Fibroblast of peridontal ligament (primary cell): ENCODE results near the gene RYR2.

Experiments
- DNase-seq: peaks from one replicate; pipeline ENCODE4 v3.0.0-alpha.2; 2010; ENCODE audit errors: extremely low read depth

Gene RYR2

GRCh38 chr1:237670302-237670701, 628.3 kb downstream of the RYR2 start:
- no peak for DNase-seq

GRCh38 chr1:237671262-237671661, 629.3 kb downstream of the RYR2 start:
- DNase-seq = no peak

GRCh38 chr1:237671935-237672334, 630.0 kb downstream of the RYR2 start:
- no peak for DNase-seq

GRCh38 chr1:237672748-237673147, 630.8 kb downstream of the RYR2 start:
- no peak for DNase-seq

- DNase-seq = no peak
These were observed 631.6 kb downstream of the RYR2 start for GRCh38 chr1:237673631-237674030.

- DNase-seq = peak; percentile 22
These were observed 636.0 kb downstream of the RYR2 start for GRCh38 chr1:237677979-237678378.

- DNase-seq = no peak
These were observed 637.7 kb downstream of the RYR2 start for GRCh38 chr1:237679687-237680086.

- peak; percentile 1 for DNase-seq
These were observed 639.2 kb downstream of the RYR2 start for GRCh38 chr1:237681210-237681609.

- DNase-seq = no peak
These were observed 642.3 kb downstream of the RYR2 start for GRCh38 chr1:237684236-237684635.

- no peak for DNase-seq
These were observed 643.6 kb downstream of the RYR2 start for GRCh38 chr1:237685551-237685950.

- no peak for DNase-seq
These were observed 645.8 kb downstream of the RYR2 start for GRCh38 chr1:237687804-237688203.

- no peak for DNase-seq
These were observed 648.7 kb downstream of the RYR2 start for GRCh38 chr1:237690656-237691055.

GRCh38 chr1:237692255-237692654, 650.3 kb downstream of the RYR2 start:
- DNase-seq = no peak

GRCh38 chr1:237695878-237696277, 653.9 kb downstream of the RYR2 start:
- DNase-seq = no peak

- no peak for DNase-seq
These were observed 658.2 kb downstream of the RYR2 start for GRCh38 chr1:237700181-237700580.

- no peak for DNase-seq
These were observed 659.5 kb downstream of the RYR2 start for GRCh38 chr1:237701534-237701933.

GRCh38 chr1:237702161-237702560, 660.2 kb downstream of the RYR2 start:
- no peak for DNase-seq

GRCh38 chr1:237705462-237705861, 663.5 kb downstream of the RYR2 start:
- DNase-seq = no peak

- DNase-seq = no peak
These were observed 667.4 kb downstream of the RYR2 start for GRCh38 chr1:237709355-237709754.

- DNase-seq = no peak
These were observed 669.3 kb downstream of the RYR2 start for GRCh38 chr1:237711281-237711680.

GRCh38 chr1:237712082-237712481, 670.1 kb downstream of the RYR2 start:
- no peak for DNase-seq

GRCh38 chr1:237712586-237713157, 670.7 kb downstream of the RYR2 start:
- no peak for DNase-seq

- no peak for DNase-seq
These were observed 671.9 kb downstream of the RYR2 start for GRCh38 chr1:237713916-237714315.

- DNase-seq = no peak
These were observed 675.1 kb downstream of the RYR2 start for GRCh38 chr1:237717106-237717505.
